Ramos (cell line): ENCODE results near the gene YPEL1.
"Not testable (repeated sequence)": the region's sequence is repeated elsewhere in the genome, so short reads cannot be mapped to it uniquely, and the experiment has no call there.

Source experiments
- in situ Hi-C: fragments of 300-500 bp; cut with MboI; formaldehyde crosslinking; loops from one replicate; pipeline ENCODE4 v1.14.3; 2022; ENCODE audit warnings: low sequenced_read_pairs; ENCODE audit not compliant: unreplicated experiment

Gene YPEL1

GRCh38 chr22:21725956-21726649 is 9.5 kb downstream of the YPEL1 start:
- in situ Hi-C loops, result no loop called here

- in situ Hi-C loops, result not testable (repeated sequence)
These were observed 11.1 kb downstream of the YPEL1 start for GRCh38 chr22:21724496-21724895.

GRCh38 chr22:21721195-21721852 is 14.3 kb downstream of the YPEL1 start:
- in situ Hi-C loops, result not testable (repeated sequence)

GRCh38 chr22:21720191-21720859 is 15.3 kb downstream of the YPEL1 start:
- in situ Hi-C loops, result not testable (repeated sequence)

- in situ Hi-C loops, result no loop called here
These were observed 16.6 kb downstream of the YPEL1 start for GRCh38 chr22:21719024-21719423.

- in situ Hi-C loops, result no loop called here
These were observed 17.1 kb downstream of the YPEL1 start for GRCh38 chr22:21718499-21718898.

- in situ Hi-C loops, result not testable (repeated sequence)
These were observed 19.0 kb downstream of the YPEL1 start for GRCh38 chr22:21716395-21717122.

- in situ Hi-C loops, result loop anchor here (5.0 kb wide), 1 partner anchor 233 kb away; no protein-coding TSS in a partner anchor
These were observed 20.8 kb downstream of the YPEL1 start for GRCh38 chr22:21714786-21715185.

- in situ Hi-C loops, result loop anchor here (5.0 kb wide), 1 partner anchor 233 kb away; no protein-coding TSS in a partner anchor
These were observed 21.4 kb downstream of the YPEL1 start for GRCh38 chr22:21714059-21714770.

GRCh38 chr22:21713428-21714058 is 22.1 kb downstream of the YPEL1 start:
- in situ Hi-C loops, result loop anchor here (5.0 kb wide), 1 partner anchor 234 kb away; no protein-coding TSS in a partner anchor

GRCh38 chr22:21712751-21713427 is 22.7 kb downstream of the YPEL1 start:
- in situ Hi-C loops, result loop anchor here (5.0 kb wide), 1 partner anchor 234 kb away; no protein-coding TSS in a partner anchor

- in situ Hi-C loops, result loop anchor here (5.0 kb wide), 1 partner anchor 235 kb away; no protein-coding TSS in a partner anchor
These were observed 23.7 kb downstream of the YPEL1 start for GRCh38 chr22:21711851-21712250.

GRCh38 chr22:21710156-21710555 is 25.4 kb downstream of the YPEL1 start:
- in situ Hi-C loops, result loop anchor here (5.0 kb wide), 1 partner anchor 237 kb away; no protein-coding TSS in a partner anchor

- in situ Hi-C loops, result loop anchor here (5.0 kb wide), 1 partner anchor 238 kb away; no protein-coding TSS in a partner anchor
These were observed 25.9 kb downstream of the YPEL1 start for GRCh38 chr22:21709688-21710087.

GRCh38 chr22:21708960-21709359 is 26.6 kb downstream of the YPEL1 start:
- in situ Hi-C loops, result no loop called here

GRCh38 chr22:21707677-21708076 is 27.9 kb downstream of the YPEL1 start:
- in situ Hi-C loops, result no loop called here

GRCh38 chr22:21703684-21704316 is 31.8 kb downstream of the YPEL1 start:
- in situ Hi-C loops, result no loop called here
